WTC11 (cell line): Measurements from ENCODE around the gene RFX3. TPM values are rescaled to one million over a fixed set of nuclear protein-coding genes. Genes with fewer than 3 reads are reported as not detected.

ENCODE experiments used
- ATAC-seq: fragments of 200-7000 bp; cut with Tn5 transposase; 2 replicates; pipeline ENCODE4 v1.10.0; 2021; ENCODE audit warnings: mild to moderate bottlenecking, moderate library complexity
- CTCF ChIA-PET: fragments of 300-600 bp; sonication (Branson Sonifier 250); formaldehyde crosslinking; loops from one replicate; lab custom pipeline; 2021; ENCODE audit warnings: antibody characterized with exemption; lab: Charles Lee
- POLR2A ChIA-PET: fragments of 350-600 bp; sonication (Branson Sonifier 250); formaldehyde crosslinking; loops from one replicate; lab custom pipeline; 2021; ENCODE audit warnings: antibody characterized with exemption; lab: Charles Lee
- DNase-seq: peaks from one replicate; pipeline ENCODE4 v3.0.0; 2021; ENCODE audit warnings: low spot score
- H3K27ac Mint-ChIP-seq: 2 replicates; pipeline ENCODE4 v1.8.0; 2021; ENCODE audit warnings: mixed read lengths
- H3K27me3 Mint-ChIP-seq: 2 replicates; pipeline ENCODE4 v1.8.0; 2021; ENCODE audit warnings: low read depth, mild to moderate bottlenecking, moderate library complexity, mixed read lengths
- H3K36me3 Mint-ChIP-seq: 2 replicates; pipeline ENCODE4 v1.8.0; 2021; ENCODE audit warnings: mixed read lengths
- H3K4me1 Mint-ChIP-seq: 2 replicates; pipeline ENCODE4 v1.8.0; 2022; ENCODE audit warnings: mixed read lengths
- H3K4me3 Mint-ChIP-seq: 2 replicates; pipeline ENCODE4 v1.8.0; 2021; ENCODE audit warnings: mild to moderate bottlenecking, moderate library complexity, mixed read lengths
- H3K9me3 Mint-ChIP-seq: 2 replicates; pipeline ENCODE4 v1.8.0; 2021; ENCODE audit warnings: mixed read lengths
- AFF4 ChIP-seq: sonication (generic); formaldehyde crosslinking; IDR thresholded peaks from 2 replicates; pipeline ENCODE4 v1.8.1; 2023; ENCODE audit warnings: mild to moderate bottlenecking, missing genetic modification reagents, borderline replicate concordance
- ATF2 ChIP-seq: sonication (generic); formaldehyde crosslinking; IDR thresholded peaks from 2 replicates; pipeline ENCODE4 v1.8.1; 2022; ENCODE audit warnings: low read depth, missing genetic modification reagents, borderline replicate concordance
- CBFB ChIP-seq: sonication (generic); formaldehyde crosslinking; IDR thresholded peaks from 2 replicates; pipeline ENCODE4 v1.8.1; 2022; ENCODE audit warnings: mild to moderate bottlenecking, low read depth, missing genetic modification reagents
- FOXK1 ChIP-seq: sonication (generic); formaldehyde crosslinking; IDR thresholded peaks from 2 replicates; pipeline ENCODE4 v1.8.0; 2022; ENCODE audit warnings: mild to moderate bottlenecking, moderate library complexity, missing genetic modification reagents
- FOXP1 ChIP-seq: sonication (generic); formaldehyde crosslinking; IDR thresholded peaks from 2 replicates; pipeline ENCODE4 v1.8.0; 2022; ENCODE audit warnings: missing genetic modification reagents, mild to moderate bottlenecking, moderate library complexity, borderline replicate concordance
- GTF2I ChIP-seq: fragments of 250-450 bp; sonication (Bioruptor Pico); conservative IDR thresholded peaks from 2 replicates; pipeline ENCODE4 v1.4.0; 2021; ENCODE audit warnings: mild to moderate bottlenecking
- IRF2 ChIP-seq: sonication (generic); formaldehyde crosslinking; IDR thresholded peaks from 2 replicates; pipeline ENCODE4 v1.8.0; 2022; ENCODE audit warnings: low read depth, missing genetic modification reagents, borderline replicate concordance
- MLX ChIP-seq: sonication (generic); formaldehyde crosslinking; IDR thresholded peaks from 2 replicates; pipeline ENCODE4 v1.8.1; 2023; ENCODE audit warnings: mild to moderate bottlenecking, missing genetic modification reagents, moderate library complexity
- MXD4 ChIP-seq: fragments of 250-450 bp; sonication (Bioruptor Pico); IDR thresholded peaks from 2 replicates; pipeline ENCODE4 v1.8.0; 2021; ENCODE audit warnings: mild to moderate bottlenecking, moderate library complexity, borderline replicate concordance
- NR1H2 ChIP-seq: sonication (generic); formaldehyde crosslinking; IDR thresholded peaks from 2 replicates; pipeline ENCODE4 v1.9.0; 2021; ENCODE audit warnings: mild to moderate bottlenecking, moderate library complexity, missing genetic modification reagents
- OVOL2 ChIP-seq: fragments of 250-450 bp; sonication (Bioruptor Pico); IDR thresholded peaks from 2 replicates; pipeline ENCODE4 v1.9.0; 2021; ENCODE audit warnings: mild to moderate bottlenecking, borderline replicate concordance
- RELA ChIP-seq: sonication (generic); formaldehyde crosslinking; IDR thresholded peaks from 2 replicates; pipeline ENCODE4 v1.8.1; 2022; ENCODE audit warnings: missing genetic modification reagents, mild to moderate bottlenecking, borderline replicate concordance
- SP1 ChIP-seq: sonication (generic); formaldehyde crosslinking; conservative IDR thresholded peaks from 2 replicates; pipeline ENCODE4 v1.8.1; 2022; ENCODE audit warnings: missing genetic modification reagents
- STAT6 ChIP-seq: sonication (generic); formaldehyde crosslinking; conservative IDR thresholded peaks from 2 replicates; pipeline ENCODE4 v1.8.1; 2023; ENCODE audit warnings: mild to moderate bottlenecking, low read depth, missing genetic modification reagents, moderate library complexity
- TCF7 ChIP-seq: sonication (generic); formaldehyde crosslinking; IDR thresholded peaks from 2 replicates; pipeline ENCODE4 v1.8.0; 2022; ENCODE audit warnings: mild to moderate bottlenecking, low read depth, missing genetic modification reagents, moderate library complexity
- ZNF121 ChIP-seq: sonication (generic); formaldehyde crosslinking; IDR thresholded peaks from 2 replicates; pipeline ENCODE4 v1.8.0; 2023; ENCODE audit warnings: missing genetic modification reagents
- ZNF138 ChIP-seq: sonication (generic); formaldehyde crosslinking; conservative IDR thresholded peaks from 2 replicates; pipeline ENCODE4 v1.8.1; 2022; ENCODE audit warnings: mild to moderate bottlenecking, moderate library complexity, missing genetic modification reagents
- ZNF232 ChIP-seq: sonication (generic); formaldehyde crosslinking; IDR thresholded peaks from 2 replicates; pipeline ENCODE4 v1.8.0; 2022; ENCODE audit warnings: mild to moderate bottlenecking, missing genetic modification reagents
- ZNF263 ChIP-seq: sonication (generic); formaldehyde crosslinking; IDR thresholded peaks from 2 replicates; pipeline ENCODE4 v1.8.1; 2022; ENCODE audit warnings: low read depth, mild to moderate bottlenecking, moderate library complexity, missing genetic modification reagents
- ZNF396 ChIP-seq: fragments of 250-450 bp; sonication (Bioruptor Pico); IDR thresholded peaks from 2 replicates; pipeline ENCODE4 v1.8.0; 2021; ENCODE audit warnings: mild to moderate bottlenecking, moderate library complexity, borderline replicate concordance
- ZNF671 ChIP-seq: fragments of 250-450 bp; sonication (Bioruptor Pico); IDR thresholded peaks from 2 replicates; pipeline ENCODE4 v1.8.0; 2021; ENCODE audit warnings: mild to moderate bottlenecking
- total RNA-seq: library from RNA; stranded (reverse); gene quantifications from 3 replicates; pipeline ENCODE4 v1.2.3, GENCODE V29; 2021
- TF ChIP-seq, protein P1 (sequence below): sonication (generic); formaldehyde crosslinking; IDR thresholded peaks from 2 replicates; pipeline ENCODE4 v1.8.1; 2022; ENCODE audit warnings: low read depth, mild to moderate bottlenecking, moderate library complexity, missing genetic modification reagents, borderline replicate concordance
- TF ChIP-seq, protein P2 (sequence below): fragments of 250-450 bp; sonication (Bioruptor Pico); IDR thresholded peaks from 2 replicates; pipeline ENCODE4 v1.9.0; 2021; ENCODE audit warnings: moderate library complexity, mild to moderate bottlenecking, inconsistent platforms, borderline replicate concordance

Gene RFX3
- total RNA-seq, 1 experiment from 2014 or later: 13.7 TPM

DNA sequence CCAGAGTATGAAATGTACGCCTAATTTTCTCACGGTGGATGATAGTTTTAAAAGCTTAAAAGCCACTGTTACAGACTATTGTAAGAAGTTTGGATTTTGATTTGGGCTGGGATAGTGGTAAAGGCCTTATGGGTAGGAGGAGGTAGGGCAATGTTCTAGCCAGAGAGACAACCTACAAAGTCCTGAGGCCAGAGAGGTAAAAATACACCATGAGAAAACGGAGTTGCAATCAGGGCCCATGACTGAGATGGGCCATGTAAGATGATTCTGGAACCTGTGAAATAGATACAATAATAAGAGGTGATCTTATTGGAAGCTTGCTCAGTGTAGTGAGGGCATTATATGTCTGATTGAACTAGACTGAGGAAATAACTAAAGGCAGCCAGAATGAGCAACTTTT is 188.8 kb downstream of the RFX3 start:
- Mint-ChIP-seq H3K36me3 (peaks cover 9% of the 10 kb centered on the region), H3K27me3 (no peaks in the 10 kb centered on the region), H3K4me3 (no peak overlapping the region), H3K27ac (no peak overlapping the region), H3K4me1 (no peaks in the 10 kb centered on the region), H3K9me3 (peaks cover 13% of the 10 kb centered on the region)
- ChIA-PET POLR2A (no interaction called here), CTCF (interaction anchor here (1.3 kb wide), 1 partner anchor 96 kb away, joined by 4 read pairs; no protein-coding TSS in a partner anchor)
- DNase-seq (no peak), ATAC-seq (no peak)
- TF ChIP-seq, protein P1, sequence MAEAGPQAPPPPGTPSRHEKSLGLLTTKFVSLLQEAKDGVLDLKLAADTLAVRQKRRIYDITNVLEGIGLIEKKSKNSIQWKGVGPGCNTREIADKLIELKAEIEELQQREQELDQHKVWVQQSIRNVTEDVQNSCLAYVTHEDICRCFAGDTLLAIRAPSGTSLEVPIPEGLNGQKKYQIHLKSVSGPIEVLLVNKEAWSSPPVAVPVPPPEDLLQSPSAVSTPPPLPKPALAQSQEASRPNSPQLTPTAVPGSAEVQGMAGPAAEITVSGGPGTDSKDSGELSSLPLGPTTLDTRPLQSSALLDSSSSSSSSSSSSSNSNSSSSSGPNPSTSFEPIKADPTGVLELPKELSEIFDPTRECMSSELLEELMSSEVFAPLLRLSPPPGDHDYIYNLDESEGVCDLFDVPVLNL (CRISPR knock-in tag): no peak
- TF ChIP-seq ZNF121: no peak
- TF ChIP-seq STAT6 (CRISPR knock-in tag): no peak
- TF ChIP-seq IRF2: no peak
- no peak for TF ChIP-seq RELA (CRISPR knock-in tag)
- no peak for TF ChIP-seq MXD4 (CRISPR knock-in tag)

- Mint-ChIP-seq H3K4me3 (no peak overlapping the region), H3K27me3 (no peaks in the 10 kb centered on the region), H3K9me3 (no peaks in the 10 kb centered on the region), H3K27ac (no peak overlapping the region), H3K36me3 (no peaks in the 10 kb centered on the region), H3K4me1 (no peaks in the 10 kb centered on the region)
- ChIA-PET CTCF (interaction anchor here (0.8 to 5.2 kb wide), 3 partner anchors 15 to 135 kb away, joined by 3 to 36 read pairs (median 3); no protein-coding TSS in a partner anchor), POLR2A (no interaction called here)
- ATAC-seq (no peak), DNase-seq (no peak)
- TF ChIP-seq MLX (CRISPR knock-in tag) (no peak), GTF2I (CRISPR knock-in tag) (no peak), SP1 (CRISPR knock-in tag) (no peak), ZNF671 (no peak), ZNF263 (CRISPR knock-in tag) (no peak), CBFB (CRISPR knock-in tag) (no peak), ZNF138 (CRISPR knock-in tag) (no peak), ZNF396 (no peak), OVOL2 (CRISPR knock-in tag) (no peak), FOXK1 (CRISPR knock-in tag) (no peak), ZNF232 (CRISPR knock-in tag) (no peak)
These were observed 193.0 kb downstream of the RFX3 start for GRCh38 chr9:3332802-3333201.

GRCh38 chr9:3331801-3332200 is 194.0 kb downstream of the RFX3 start:
- Mint-ChIP-seq H3K27me3 (no peaks in the 10 kb centered on the region), H3K36me3 (no peaks in the 10 kb centered on the region), H3K4me3 (no peak overlapping the region), H3K9me3 (no peaks in the 10 kb centered on the region), H3K27ac (no peak overlapping the region), H3K4me1 (no peaks in the 10 kb centered on the region)
- ChIA-PET POLR2A (no interaction called here), CTCF (interaction anchor here (1.3 to 5.2 kb wide), 3 partner anchors 91 to 474 kb away, joined by 4 to 36 read pairs (median 8); no protein-coding TSS in a partner anchor)
- DNase-seq (peak; percentile 12), ATAC-seq (peak; percentile 52; the same call in 1 of the 2 replicates)
- no peak for TF ChIP-seq TCF7 (CRISPR knock-in tag)
- TF ChIP-seq RELA (CRISPR knock-in tag): no peak
- no peak for TF ChIP-seq NR1H2 (CRISPR knock-in tag)
- TF ChIP-seq, protein P2, sequence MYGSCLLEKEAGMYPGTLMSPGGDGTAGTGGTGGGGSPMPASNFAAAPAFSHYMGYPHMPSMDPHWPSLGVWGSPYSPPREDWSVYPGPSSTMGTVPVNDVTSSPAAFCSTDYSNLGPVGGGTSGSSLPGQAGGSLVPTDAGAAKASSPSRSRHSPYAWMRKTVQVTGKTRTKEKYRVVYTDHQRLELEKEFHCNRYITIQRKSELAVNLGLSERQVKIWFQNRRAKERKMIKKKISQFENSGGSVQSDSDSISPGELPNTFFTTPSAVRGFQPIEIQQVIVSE (CRISPR knock-in tag): no peak
- no peak for TF ChIP-seq FOXP1 (CRISPR knock-in tag)
- TF ChIP-seq CBFB (CRISPR knock-in tag): no peak
- TF ChIP-seq AFF4 (CRISPR knock-in tag): no peak
- no peak for TF ChIP-seq ATF2 (CRISPR knock-in tag)
